Measurements from ENCODE around the gene FOXO3. TPM values are rescaled to one million over a fixed set of nuclear protein-coding genes. Genes with fewer than 3 reads are reported as not detected.
"Not testable (repeated sequence)": the region's sequence is repeated elsewhere in the genome, so short reads cannot be mapped to it uniquely, and the experiment has no call there.

FOXO3 gene
- total RNA-seq, 2 donors from 2014 or later, result 34.0 to 38.6 TPM

- ATAC-seq; DNase-seq; intact Hi-C loops (cut with DNase I): not testable (repeated sequence)
Observed at GRCh38 chr6:108663494-108664064, 102.9 kb downstream of the FOXO3 start.

GRCh38 chr6:108665495-108666196 is 104.9 kb downstream of the FOXO3 start:
- ATAC-seq, result no peak
- DNase-seq, result no peak
- intact Hi-C loops (cut with DNase I), result no loop called here

- ATAC-seq, result no peak
- DNase-seq, result no peak
- intact Hi-C loops (cut with DNase I), result no loop called here
Observed at GRCh38 chr6:108666656-108667260, 106.0 kb downstream of the FOXO3 start.

GRCh38 chr6:108667993-108668392 is 107.3 kb downstream of the FOXO3 start:
- ATAC-seq (peak; percentile 51 to 53), DNase-seq (no peak)
- intact Hi-C loops (cut with DNase I), result no loop called here

- intact Hi-C loops (cut with DNase I), result no loop called here
- ATAC-seq, result no peak
- DNase-seq, result no peak
Observed at GRCh38 chr6:108669673-108670072, 109.0 kb downstream of the FOXO3 start.

- intact Hi-C loops (cut with DNase I), result no loop called here
- DNase-seq, result no peak
- ATAC-seq, result peak in 1 of 2 donors; percentile 17
Observed at GRCh38 chr6:108671175-108671574, 110.5 kb downstream of the FOXO3 start.

GRCh38 chr6:108671790-108672189 is 111.1 kb downstream of the FOXO3 start:
- ATAC-seq (peak in 1 of 2 donors; percentile 33), DNase-seq (no peak)
- intact Hi-C loops (cut with DNase I), result no loop called here

- DNase-seq (no peak), ATAC-seq (no peak)
- intact Hi-C loops (cut with DNase I), result no loop called here
Observed at GRCh38 chr6:108672641-108673040, 111.9 kb downstream of the FOXO3 start.

- DNase-seq, result no peak
- intact Hi-C loops (cut with DNase I), result no loop called here
- ATAC-seq, result no peak
Observed at GRCh38 chr6:108673153-108673552, 112.4 kb downstream of the FOXO3 start.

- DNase-seq, result no peak
- ATAC-seq, result peak in 1 of 2 donors; percentile 9
- intact Hi-C loops (cut with DNase I), result no loop called here
Observed at GRCh38 chr6:108673602-108674001, 112.9 kb downstream of the FOXO3 start.

GRCh38 chr6:108675226-108676200 is 114.8 kb downstream of the FOXO3 start:
- DNase-seq (no peak), ATAC-seq (no peak)
- intact Hi-C loops (cut with DNase I), result no loop called here

GRCh38 chr6:108676555-108676954 is 115.8 kb downstream of the FOXO3 start:
- DNase-seq (no peak), ATAC-seq (no peak)
- intact Hi-C loops (cut with DNase I), result no loop called here

GRCh38 chr6:108677357-108677756 is 116.6 kb downstream of the FOXO3 start:
- no peak for DNase-seq
- intact Hi-C loops (cut with DNase I), result no loop called here
- peak in 1 of 2 donors; percentile 22 for ATAC-seq

- no peak for ATAC-seq
- intact Hi-C loops (cut with DNase I), result no loop called here
- no peak for DNase-seq
Observed at GRCh38 chr6:108677894-108678293, 117.2 kb downstream of the FOXO3 start.

GRCh38 chr6:108680314-108680713 is 119.6 kb downstream of the FOXO3 start:
- ATAC-seq; intact Hi-C loops (cut with DNase I): not testable (repeated sequence)

GRCh38 chr6:108681721-108682120 is 121.0 kb downstream of the FOXO3 start:
- intact Hi-C loops (cut with DNase I); DNase-seq; ATAC-seq: not testable (repeated sequence)

More at GRCh38 chr6:108680314-108680713, 119.6 kb downstream of the FOXO3 start:
- not testable (repeated sequence) for DNase-seq

- intact Hi-C loops (cut with DNase I); DNase-seq; ATAC-seq: not testable (repeated sequence)
Observed at GRCh38 chr6:108682383-108683119, 121.8 kb downstream of the FOXO3 start.

- DNase-seq; ATAC-seq; intact Hi-C loops (cut with DNase I): not testable (repeated sequence)
Observed at GRCh38 chr6:108683976-108684375, 123.3 kb downstream of the FOXO3 start.

All from left cardiac atrium (tissue), 4 donors.